Measurements from ENCODE around the gene TAOK2. TPM values are rescaled to one million over a fixed set of nuclear protein-coding genes. Genes with fewer than 3 reads are reported as not detected.

TAOK2 gene
- total RNA-seq, 1 donor from 2014 or later = 45.1 TPM

DNA sequence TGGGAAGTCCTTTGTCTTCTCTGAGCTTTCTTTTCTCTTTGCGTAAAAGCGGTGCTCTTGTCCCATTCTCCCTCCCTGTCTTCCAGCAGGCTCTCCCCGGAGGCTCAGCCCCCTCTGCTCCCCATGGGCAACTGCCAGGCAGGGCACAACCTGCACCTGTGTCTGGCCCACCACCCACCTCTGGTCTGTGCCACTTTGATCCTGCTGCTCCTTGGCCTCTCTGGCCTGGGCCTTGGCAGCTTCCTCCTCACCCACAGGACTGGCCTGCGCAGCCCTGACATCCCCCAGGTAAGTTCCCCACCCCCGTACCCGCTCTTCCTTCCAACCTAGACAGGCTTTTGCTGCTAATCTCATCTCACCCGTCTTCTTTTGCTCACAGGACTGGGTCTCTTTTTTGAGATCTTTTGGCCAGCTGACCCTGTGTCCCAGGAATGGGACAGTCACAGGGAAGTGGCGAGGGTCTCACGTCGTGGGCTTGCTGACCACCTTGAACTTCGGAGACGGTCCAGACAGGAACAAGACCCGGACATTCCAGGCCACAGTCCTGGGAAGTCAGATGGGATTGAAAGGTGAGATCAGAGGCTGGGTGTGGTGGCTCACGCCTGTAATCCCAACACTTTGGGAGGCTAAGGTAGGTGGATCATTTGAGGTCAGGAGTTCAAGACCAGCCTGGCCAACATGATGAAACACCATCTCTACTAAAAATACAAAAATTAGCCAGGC is 10.5 kb upstream of the TAOK2 start:
- no peak for DNase-seq (ENCODE audit: low spot score)

GRCh38 chr16:29968205-29968604 is 5.5 kb upstream of the TAOK2 start:
- DNase-seq (ENCODE audit: low spot score) = no peak

GRCh38 chr16:29971304-29971703 is 2.4 kb upstream of the TAOK2 start:
- DNase-seq (ENCODE audit: low spot score) = no peak

DNA sequence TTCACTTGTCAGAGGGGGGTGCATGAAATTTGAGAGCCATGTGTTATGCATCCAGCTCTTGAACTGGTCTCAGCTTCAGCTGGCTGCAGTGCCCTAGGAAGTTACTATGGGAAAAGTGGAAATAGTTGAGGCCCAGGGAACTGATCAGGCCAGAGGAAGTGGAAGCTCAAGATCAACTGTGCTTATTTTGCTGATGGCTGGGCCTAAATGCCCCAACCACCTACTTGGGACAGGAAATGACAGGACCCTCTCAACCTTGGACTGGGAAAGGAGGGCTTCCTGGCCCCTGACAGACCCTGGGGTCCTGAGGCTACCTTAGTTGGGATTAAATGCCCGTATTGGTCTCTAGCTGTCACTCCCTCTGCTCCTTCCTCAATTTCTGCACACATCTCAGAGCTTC is 1.2 kb upstream of the TAOK2 start:
- no peak for DNase-seq (ENCODE audit: low spot score)

- no peak for DNase-seq (ENCODE audit: low spot score)
Measured at GRCh38 chr16:29972992-29973383, 680 bp upstream of the TAOK2 start.

- no peak for DNase-seq (ENCODE audit: low spot score)
Measured at GRCh38 chr16:29974291-29975133, 844 bp downstream of the TAOK2 start.

GRCh38 chr16:29975134-29975538 is 1.5 kb downstream of the TAOK2 start:
- no peak for DNase-seq (ENCODE audit: low spot score)

GRCh38 chr16:29975811-29976511 is 2.3 kb downstream of the TAOK2 start:
- DNase-seq (ENCODE audit: low spot score) = no peak

DNA sequence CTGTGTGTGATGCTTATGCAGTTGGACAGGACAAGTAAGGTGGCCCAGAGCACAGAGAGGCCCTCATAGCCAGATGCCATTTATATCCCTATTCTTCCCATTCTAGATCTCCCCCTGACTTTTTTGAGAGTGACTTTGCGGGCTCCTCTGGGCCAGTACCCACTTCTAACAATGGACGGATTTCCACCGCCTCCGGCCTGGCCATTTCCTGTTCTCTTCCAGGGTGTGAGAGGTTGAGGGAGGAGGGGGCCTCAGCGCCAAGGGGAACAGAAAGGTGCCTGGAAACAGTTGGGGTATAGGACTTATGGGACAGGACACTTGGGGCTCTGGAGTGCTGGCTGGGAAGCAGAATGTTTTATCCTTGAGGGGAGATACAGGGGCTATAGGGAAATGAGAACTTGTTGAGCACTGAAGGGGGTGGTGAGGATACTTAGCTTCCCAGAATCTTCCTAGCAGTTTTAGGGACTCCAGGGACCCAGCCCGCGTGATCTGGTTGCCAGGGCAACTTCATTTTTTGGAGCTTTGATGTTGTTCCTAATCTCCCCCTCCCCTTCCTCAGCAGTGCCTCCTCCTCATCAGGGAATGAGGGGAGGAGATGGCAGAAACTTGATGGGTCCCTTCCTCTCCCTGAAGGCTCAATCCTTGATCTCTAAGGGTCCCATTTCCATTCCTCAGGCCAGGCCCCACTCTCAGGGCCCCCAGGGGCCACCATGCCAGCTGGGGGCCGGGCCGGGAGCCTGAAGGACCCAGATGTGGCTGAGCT is 3.6 kb downstream of the TAOK2 start:
- DNase-seq (ENCODE audit: low spot score) = no peak

DNA sequence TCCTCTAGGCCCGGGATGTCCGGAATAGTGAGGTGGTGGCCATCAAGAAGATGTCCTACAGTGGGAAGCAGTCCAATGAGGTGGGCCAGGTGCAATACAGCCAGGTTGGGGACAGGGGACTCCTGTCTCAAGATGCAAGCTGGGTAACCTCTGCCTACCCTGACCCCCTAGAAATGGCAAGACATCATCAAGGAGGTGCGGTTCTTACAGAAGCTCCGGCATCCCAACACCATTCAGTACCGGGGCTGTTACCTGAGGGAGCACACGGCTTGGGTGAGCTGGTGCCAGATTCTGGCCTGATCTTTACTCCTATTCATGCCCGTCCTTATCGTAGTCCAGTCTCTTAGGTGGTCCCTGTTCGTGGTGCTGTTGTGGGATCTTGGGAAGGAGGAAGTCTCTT is 4.4 kb downstream of the TAOK2 start:
- no peak for DNase-seq (ENCODE audit: low spot score)

GRCh38 chr16:29978564-29979270 is 5.0 kb downstream of the TAOK2 start:
- no peak for DNase-seq (ENCODE audit: low spot score)

DNA sequence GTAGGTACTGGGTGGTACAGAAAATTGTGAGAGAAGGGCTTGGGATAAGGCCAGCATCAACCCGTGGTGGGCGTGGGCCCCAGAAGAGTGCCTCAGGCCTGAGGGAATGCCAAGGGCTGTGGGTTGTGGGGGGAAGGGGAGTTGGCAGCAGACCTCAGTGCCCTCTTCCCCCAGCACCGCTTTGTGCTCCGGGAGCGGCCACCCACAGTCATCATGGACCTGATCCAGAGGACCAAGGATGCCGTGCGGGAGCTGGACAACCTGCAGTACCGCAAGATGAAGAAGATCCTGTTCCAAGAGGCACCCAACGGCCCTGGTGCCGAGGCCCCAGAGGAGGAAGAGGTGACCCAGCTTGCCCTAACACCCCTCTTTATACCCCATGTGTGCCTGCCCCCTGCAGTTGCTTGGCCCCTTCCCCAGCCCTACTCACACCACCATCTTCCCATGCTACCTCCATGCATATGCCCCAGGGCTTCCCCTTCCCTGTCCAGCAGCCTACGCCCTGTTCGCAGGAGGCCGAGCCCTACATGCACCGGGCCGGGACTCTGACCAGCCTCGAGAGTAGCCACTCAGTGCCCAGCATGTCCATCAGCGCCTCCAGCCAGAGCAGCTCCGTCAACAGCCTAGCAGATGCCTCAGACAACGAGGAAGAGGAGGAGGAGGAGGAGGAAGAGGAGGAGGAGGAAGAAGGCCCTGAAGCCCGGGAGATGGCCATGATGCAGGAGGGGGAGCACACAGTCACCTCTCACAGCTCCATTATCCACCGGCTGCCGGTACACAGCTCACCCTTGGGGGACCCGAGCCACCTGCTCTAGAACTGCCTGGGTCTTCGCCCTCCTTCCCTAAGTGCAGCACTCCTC is 9.1 kb downstream of the TAOK2 start:
- DNase-seq (ENCODE audit: low spot score) = no peak

- DNase-seq (ENCODE audit: low spot score) = no peak
Measured at GRCh38 chr16:29983420-29984136, 9.9 kb downstream of the TAOK2 start.

- no peak for DNase-seq (ENCODE audit: low spot score)
Measured at GRCh38 chr16:29984137-29984763, 10.6 kb downstream of the TAOK2 start.

DNA sequence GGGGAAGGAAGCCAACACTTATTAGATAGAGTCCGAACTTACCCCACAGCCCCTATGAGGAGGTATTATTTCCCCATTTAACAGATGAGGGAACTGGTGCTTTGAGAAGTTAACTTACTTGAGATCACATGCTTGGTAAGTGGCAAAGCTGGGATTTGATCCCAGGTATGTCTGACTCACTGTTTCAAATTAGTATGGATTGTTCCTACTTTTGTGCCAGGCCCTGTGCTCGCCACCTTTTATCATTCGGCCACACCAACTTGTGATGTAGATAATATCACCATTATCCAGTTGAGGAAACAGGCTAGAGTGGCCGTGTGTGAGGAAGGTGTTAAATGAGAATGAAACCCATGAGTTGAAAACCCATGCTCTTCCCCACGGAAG is 11.1 kb downstream of the TAOK2 start:
- DNase-seq (ENCODE audit: low spot score) = no peak

- no peak for DNase-seq (ENCODE audit: low spot score)
Measured at GRCh38 chr16:29985271-29985811, 11.7 kb downstream of the TAOK2 start.

DNA sequence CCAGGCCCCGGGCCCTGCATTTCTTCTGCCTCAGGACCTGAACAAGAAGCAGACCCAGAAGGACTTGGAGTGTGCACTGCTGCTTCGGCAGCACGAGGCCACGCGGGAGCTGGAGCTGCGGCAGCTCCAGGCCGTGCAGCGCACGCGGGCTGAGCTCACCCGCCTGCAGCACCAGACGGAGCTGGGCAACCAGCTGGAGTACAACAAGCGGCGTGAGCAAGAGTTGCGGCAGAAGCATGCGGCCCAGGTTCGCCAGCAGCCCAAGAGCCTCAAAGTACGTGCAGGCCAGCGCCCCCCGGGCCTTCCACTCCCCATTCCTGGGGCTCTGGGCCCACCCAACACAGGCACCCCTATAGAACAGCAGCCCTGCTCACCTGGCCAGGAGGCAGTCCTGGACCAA is 12.6 kb downstream of the TAOK2 start:
- no peak for DNase-seq (ENCODE audit: low spot score)

GRCh38 chr16:29986931-29987330 is 13.3 kb downstream of the TAOK2 start:
- no peak for DNase-seq (ENCODE audit: low spot score)

Measured in ureter (tissue), 1 donor.